CD4-positive, alpha-beta T cell treated with Interleukin-21 for 1 hour (primary cell): ENCODE data around the gene UST.
"Not testable (repeated sequence)": the region's sequence is repeated elsewhere in the genome, so short reads cannot be mapped to it uniquely, and the experiment has no call there.

Source experiments
- DNase-seq: peaks from one replicate; pipeline ENCODE4 v3.0.0-alpha.2; 2020

UST gene

GRCh38 chr6:148959008-148959407 lies 212.2 kb downstream of the UST start:
- DNase-seq = no peak

GRCh38 chr6:148959501-148959900 lies 212.7 kb downstream of the UST start:
- DNase-seq = no peak

GRCh38 chr6:148962854-148963515 lies 216.2 kb downstream of the UST start:
- no peak for DNase-seq

- no peak for DNase-seq
Observed at GRCh38 chr6:148963738-148964137, 216.9 kb downstream of the UST start.

GRCh38 chr6:148964467-148964866 lies 217.6 kb downstream of the UST start:
- DNase-seq = no peak

GRCh38 chr6:148965287-148965686 lies 218.5 kb downstream of the UST start:
- no peak for DNase-seq

- DNase-seq = no peak
Observed at GRCh38 chr6:148967011-148967520, 220.2 kb downstream of the UST start.

- no peak for DNase-seq
Observed at GRCh38 chr6:148967541-148967956, 220.7 kb downstream of the UST start.

GRCh38 chr6:148968771-148969602 lies 222.2 kb downstream of the UST start:
- DNase-seq = no peak

- no peak for DNase-seq
Observed at GRCh38 chr6:148969603-148970061, 222.8 kb downstream of the UST start.

GRCh38 chr6:148971031-148971927 lies 224.4 kb downstream of the UST start:
- no peak for DNase-seq

GRCh38 chr6:148972481-148972880 lies 225.7 kb downstream of the UST start:
- peak; percentile 34 for DNase-seq

GRCh38 chr6:148973538-148974208 lies 226.8 kb downstream of the UST start:
- no peak for DNase-seq

GRCh38 chr6:148974351-148974750 lies 227.5 kb downstream of the UST start:
- DNase-seq = no peak

GRCh38 chr6:148978298-148978697 lies 231.5 kb downstream of the UST start:
- DNase-seq = not testable (repeated sequence)

GRCh38 chr6:148979014-148979901 lies 232.4 kb downstream of the UST start:
- DNase-seq = no peak

GRCh38 chr6:148980234-148980633 lies 233.4 kb downstream of the UST start:
- no peak for DNase-seq

- DNase-seq = no peak
Observed at GRCh38 chr6:148981515-148981914, 234.7 kb downstream of the UST start.

- no peak for DNase-seq
Observed at GRCh38 chr6:148983101-148983761, 236.4 kb downstream of the UST start.

GRCh38 chr6:148983966-148984365 lies 237.1 kb downstream of the UST start:
- DNase-seq = no peak
